ENCODE measurements around the gene PRPF6. TPM values are rescaled to one million over a fixed set of nuclear protein-coding genes. Genes with fewer than 3 reads are reported as not detected.

PRPF6 gene
- total and polyA plus RNA-seq, 2 of the 13 experiments (the other 11 are each of a cell fraction or from before 2014, with no cell fraction given), result 63.7 to 101 TPM

- no peak; the same call in 1 of the 2 replicates for TF ChIP-seq ZNF670 (CRISPR knock-in tag; IDR thresholded peaks at IDR 0.05; ENCODE audit: borderline replicate concordance)
- peak; percentile 79; the same call in 1 of the 2 replicates for TF ChIP-seq TCF7L2 (IDR thresholded peaks at IDR 0.05; ENCODE audit: low read depth, low read length)
- peak; percentile 81 for TF ChIP-seq ARID4A (CRISPR knock-in tag; IDR thresholded peaks at IDR 0.05; ENCODE audit: borderline replicate concordance)
- peak; percentile 77; the same call in 1 of the 2 replicates for TF ChIP-seq ZNF609 (CRISPR knock-in tag; IDR thresholded peaks at IDR 0.05; ENCODE audit: borderline replicate concordance)
- TF ChIP-seq ZNF749 (CRISPR knock-in tag; IDR thresholded peaks at IDR 0.05; ENCODE audit: borderline replicate concordance), result peak; percentile 39; the same call in 1 of the 2 replicates
- peak; percentile 67 for TF ChIP-seq ZGPAT (CRISPR knock-in tag; IDR thresholded peaks at IDR 0.05)
- TF ChIP-seq MED13 (CRISPR knock-in tag; IDR thresholded peaks at IDR 0.05), result no peak
- peak; percentile 21 for TF ChIP-seq CBX1 (IDR thresholded peaks at IDR 0.05; ENCODE audit: low read depth)
- peak; percentile 10 for TF ChIP-seq ZSCAN21 (CRISPR knock-in tag; IDR thresholded peaks at IDR 0.05; ENCODE audit: borderline replicate concordance)
- TF ChIP-seq ZBTB33 (CRISPR knock-in tag; IDR thresholded peaks at IDR 0.05), result peak; percentile 4; the same call in 1 of the 2 replicates
- TF ChIP-seq MATR3 (CRISPR knock-in tag; IDR thresholded peaks at IDR 0.05), result no peak
- peak; percentile 98 for TF ChIP-seq ZNF598 (CRISPR knock-in tag; IDR thresholded peaks at IDR 0.05; ENCODE audit: borderline replicate concordance)
- peak; percentile 49 for TF ChIP-seq NR2F6 (IDR thresholded peaks at IDR 0.05)
- TF ChIP-seq NR2F6 (CRISPR knock-in tag; IDR thresholded peaks at IDR 0.05), result peak; percentile 74
- peak; percentile 83 for TF ChIP-seq SRY (CRISPR knock-in tag; IDR thresholded peaks at IDR 0.05)
These were observed 43.4 kb downstream of the PRPF6 start (continued) for GRCh38 chr20:64024141-64024990.

Data from HepG2 (cell line).